C4-2B (cell line): ENCODE results near the gene TBRG1.
"Not testable (repeated sequence)": the region's sequence is repeated elsewhere in the genome, so short reads cannot be mapped to it uniquely, and the experiment has no call there.

Source experiments
- H3K27ac ChIP-seq: fragments of 450-650 bp; 2 replicates; pipeline ENCODE4 v1.5.1; 2017
- CTCF ChIP-seq: fragments of 450-650 bp; conservative IDR thresholded peaks from 2 replicates; pipeline ENCODE4 v1.5.1; 2017; ENCODE audit warnings: mild to moderate bottlenecking
- ZFX ChIP-seq: fragments of 450-650 bp; IDR thresholded peaks from 2 replicates; pipeline ENCODE4 v1.6.1; 2017

TBRG1 gene

GRCh38 chr11:124602193-124602592 is 20.5 kb upstream of the TBRG1 start:
- no peak for TF ChIP-seq ZFX
- H3K27ac ChIP-seq = no peak overlapping the region

GRCh38 chr11:124602723-124603122 is 19.9 kb upstream of the TBRG1 start:
- not testable (repeated sequence) for H3K27ac ChIP-seq

GRCh38 chr11:124605719-124606118 is 16.9 kb upstream of the TBRG1 start:
- H3K27ac ChIP-seq = no peak overlapping the region
- TF ChIP-seq CTCF = no peak
- no peak for TF ChIP-seq ZFX

- TF ChIP-seq CTCF = no peak
- TF ChIP-seq ZFX = no peak
Measured at GRCh38 chr11:124608147-124608546, 14.5 kb upstream of the TBRG1 start.

GRCh38 chr11:124610295-124610694 is 12.4 kb upstream of the TBRG1 start:
- no peak overlapping the region for H3K27ac ChIP-seq

More at GRCh38 chr11:124608147-124608546, 14.5 kb upstream of the TBRG1 start:
- H3K27ac ChIP-seq = no peak overlapping the region

GRCh38 chr11:124611064-124611463 is 11.6 kb upstream of the TBRG1 start, which contains the start of gene PANX3:
TSS of gene PANX3 (plus strand) at chr11:124611428. CDS start at chr11:124611557, 129 bp downstream.
- no peak within 1 kb of the TSS for H3K27ac ChIP-seq
- TF ChIP-seq ZFX (no peak), CTCF (no peak)

More at GRCh38 chr11:124610295-124610694, 12.4 kb upstream of the TBRG1 start:
- TF ChIP-seq ZFX (no peak), CTCF (no peak)

GRCh38 chr11:124612045-124612444 is 10.6 kb upstream of the TBRG1 start:
- no peak for TF ChIP-seq CTCF
- TF ChIP-seq ZFX = no peak
- no peak overlapping the region for H3K27ac ChIP-seq

GRCh38 chr11:124612567-124613246 is 10.0 kb upstream of the TBRG1 start:
- no peak for TF ChIP-seq ZFX
- no peak for TF ChIP-seq CTCF

More at GRCh38 chr11:124612567-124613246, 10.0 kb upstream of the TBRG1 start:
- no peak overlapping the region for H3K27ac ChIP-seq
